ENCODE results near the gene DUSP18. TPM values are rescaled to one million over a fixed set of nuclear protein-coding genes. Genes with fewer than 3 reads are reported as not detected.

DUSP18 gene
- total and polyA plus RNA-seq, 2 of the 4 experiments (the other 2 are of a cell fraction) = 14.9 TPM

DNA sequence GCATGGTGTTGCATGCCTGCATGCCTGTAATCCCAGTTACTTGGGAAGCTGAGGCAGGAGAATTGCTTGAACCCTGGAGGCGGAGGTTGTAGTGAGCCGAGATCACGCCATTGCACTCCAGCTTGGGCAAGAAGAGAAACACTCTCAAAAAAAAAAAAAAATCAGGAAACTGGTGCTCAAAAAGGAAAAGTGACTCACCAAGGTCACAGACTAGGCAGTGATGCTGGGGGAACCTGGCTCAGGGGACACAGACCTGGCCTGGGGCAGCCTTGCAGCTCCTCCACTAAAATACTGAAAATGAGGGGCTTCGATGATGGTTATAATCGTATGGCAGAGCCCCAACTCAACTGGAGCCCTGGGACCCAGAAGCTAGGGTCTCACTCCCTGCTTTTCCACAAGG is 40.2 kb downstream of the DUSP18 start:
- H2BK120ac ChIP-seq (ENCODE audit: low read depth, low read length) = no peak overlapping the region
- no peak overlapping the region for H2BK5ac ChIP-seq (ENCODE audit: low read depth, low read length, poor library complexity, severe bottlenecking)
- no peak overlapping the region for H4K91ac ChIP-seq (ENCODE audit: insufficient read depth, low read depth, low read length)
- H4K20me1 ChIP-seq (ENCODE audit: insufficient read depth, low read length) = no peaks in the 10 kb centered on the region
- POLR2A ChIA-PET (ENCODE audit: unreplicated experiment) = no interaction called here
- H3K4me2 ChIP-seq (ENCODE audit: low read depth, low read length) = no peak overlapping the region
- H3K36me3 ChIP-seq (ENCODE audit: control insufficient read depth, insufficient read depth, low read length) = no peaks in the 10 kb centered on the region
- no peak overlapping the region for H3K14ac ChIP-seq (replicated peaks; ENCODE audit: low read depth, low read length)
- H3K23ac ChIP-seq (ENCODE audit: low read depth, low read length) = no peak overlapping the region
- dilution Hi-C loops (cut with HindIII; ENCODE audit: low sequenced_read_pairs, unreplicated experiment) (no loop called here), in situ Hi-C loops (cut with MboI; ENCODE audit: low sequenced_read_pairs) (no loop called here), intact Hi-C loops (cut with micrococcal nuclease) (no loop called here)
- H4K5ac ChIP-seq (ENCODE audit: low read depth, low read length) = no peak overlapping the region
- H3K56ac ChIP-seq (ENCODE audit: extremely low read depth, insufficient read depth, low read length) = no peak overlapping the region
- no peak overlapping the region for H4K8ac ChIP-seq (ENCODE audit: low read depth in 2 of 2, low read length in 2 of 2)
- WGBS, 2 experiments (ENCODE audit: extremely low coverage in 2 of 2, insufficient read length in 1 of 2) = 93% methylated on average over 3 of the region's 5 CpGs; no CpG with 5 or more reads in 1 of the 2 experiments
- H3K18ac ChIP-seq (ENCODE audit: low read depth, low read length) = no peak overlapping the region
- H3K9ac ChIP-seq (ENCODE audit: low read depth, low read length) = no peak overlapping the region
- no peak overlapping the region for H3K4me3 ChIP-seq (ENCODE audit: insufficient read depth, low read depth, low read length)
- H3K4ac ChIP-seq (ENCODE audit: low read depth, low read length) = no peak overlapping the region
- H3K4me1 ChIP-seq (ENCODE audit: control insufficient read depth, insufficient read depth, low read length) = no peaks in the 10 kb centered on the region
- H2AFZ ChIP-seq (replicated peaks; ENCODE audit: low read length, poor library complexity) = no peak overlapping the region
- DNase-seq = no peak
- H3K9me1 ChIP-seq (ENCODE audit: insufficient read depth, low read length) = no peaks in the 10 kb centered on the region
- no peak overlapping the region for H2AK5ac ChIP-seq (ENCODE audit: low read depth, low read length)
- ATAC-seq (ENCODE audit: low read depth) = no peak
- no peaks in the 10 kb centered on the region for H3K9me3 ChIP-seq (ENCODE audit: control insufficient read depth, insufficient read depth, low read length)
- H3K27ac ChIP-seq (ENCODE audit: insufficient read depth, low read length) = no peak overlapping the region
- BruUV-seq (replicated peaks) = no TSS peak
- H3K27me3 ChIP-seq (ENCODE audit: control insufficient read depth, insufficient read depth, low read length) = no peaks in the 10 kb centered on the region
- H2BK20ac ChIP-seq (ENCODE audit: low read depth, low read length) = no peak overlapping the region
- TF ChIP-seq RAD21 (IDR thresholded peaks at IDR 0.05; ENCODE audit: low read length) = no peak
- H2BK15ac ChIP-seq (ENCODE audit: low read depth, low read length) = no peak overlapping the region
- no peaks in the 10 kb centered on the region for H3K79me1 ChIP-seq (ENCODE audit: low read depth in 1 of 2, low read length in 2 of 2)
- CTCF ChIA-PET = no interaction called here
- H2AK9ac ChIP-seq (replicated peaks; ENCODE audit: low read depth, low read length, poor library complexity) = no peak overlapping the region
